Iris pigment epithelial cell (primary cell): ENCODE data around the gene GJB6.
"Not testable (repeated sequence)": the region's sequence is repeated elsewhere in the genome, so short reads cannot be mapped to it uniquely, and the experiment has no call there.

Experiments used
- DNase-seq: peaks from one replicate; pipeline ENCODE4 v3.0.0-alpha.2; 2011; ENCODE audit warnings: low read depth

The GJB6 gene

DNA sequence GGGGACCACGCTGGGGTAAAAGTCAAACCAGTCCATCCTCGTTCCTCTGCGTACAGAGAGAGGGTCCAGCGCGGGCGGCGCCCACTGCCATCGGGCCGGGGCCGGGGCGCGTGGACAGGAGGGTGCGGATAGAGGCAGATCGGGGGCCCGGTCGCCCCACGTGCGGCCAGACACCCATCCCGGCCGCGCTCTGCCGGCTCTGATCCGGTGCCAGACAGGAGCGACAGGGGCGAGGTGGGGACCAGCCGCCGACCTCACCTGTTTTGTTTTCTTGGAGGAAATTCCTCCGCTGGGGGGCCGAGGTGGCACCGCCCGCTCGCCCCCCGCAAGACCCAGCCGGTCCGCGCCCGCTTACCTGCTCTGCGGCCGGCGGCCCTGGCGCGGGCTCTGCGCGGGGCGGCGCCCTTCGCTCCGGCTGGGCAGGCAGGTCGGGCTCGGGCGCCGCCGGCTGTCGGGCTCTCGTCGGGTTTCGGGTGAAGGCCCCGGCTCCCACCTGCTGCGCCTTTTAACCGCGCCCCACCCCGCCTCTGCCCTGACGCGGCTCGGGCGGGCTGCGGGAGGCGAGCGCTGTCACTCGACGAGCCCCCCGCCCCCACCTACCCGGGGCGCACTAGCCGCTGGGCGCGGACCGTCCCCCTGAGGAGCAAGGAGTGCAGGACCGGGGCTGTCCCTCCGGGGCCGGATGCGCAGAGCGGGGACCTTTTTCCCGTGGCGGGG lies at the start of gene GJB6:
GJB6 (minus strand) TSS at position 481 of the 717 bp plus-strand sequence. CDS start 8,839 bp downstream, outside the sequence.
- DNase-seq = no peak

DNA sequence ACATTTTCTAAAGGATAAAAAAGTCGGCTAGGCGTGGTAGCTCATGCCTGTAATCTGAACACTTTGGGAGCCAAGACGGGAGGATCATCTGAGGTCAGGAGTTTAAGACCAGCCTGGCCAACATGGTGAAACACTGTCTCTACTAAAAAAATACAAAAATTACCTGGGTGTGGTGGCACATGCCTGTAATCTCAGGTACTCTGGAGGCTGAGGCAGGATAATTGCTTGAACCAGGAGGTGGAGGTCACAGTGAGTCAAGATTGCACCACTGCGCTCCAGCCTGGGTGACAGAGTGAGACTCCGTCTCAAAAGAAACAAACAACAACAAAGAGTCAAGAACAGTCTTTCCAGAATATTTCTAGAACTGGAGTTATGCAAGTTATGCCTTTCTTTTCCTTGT lies 44.8 kb upstream of the GJB6 start:
- DNase-seq = not testable (repeated sequence)

DNA sequence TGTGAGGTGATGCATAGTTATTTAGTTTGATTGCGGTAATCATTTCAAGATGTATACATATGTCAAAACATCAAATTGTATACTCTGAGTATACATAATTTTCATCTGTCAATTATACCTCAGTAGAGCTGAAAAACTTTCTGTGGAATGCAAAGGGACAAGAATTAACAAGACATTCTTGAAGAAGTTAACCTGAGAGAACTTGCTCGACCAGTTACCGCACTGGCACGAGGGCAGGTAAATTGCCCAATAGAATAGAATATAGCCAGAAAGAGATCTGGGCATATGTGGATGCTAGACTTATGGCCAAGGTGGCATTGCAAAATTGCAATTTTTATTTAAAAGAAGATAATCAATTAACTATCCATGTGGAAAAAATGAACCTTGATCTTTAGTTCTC lies 42.3 kb upstream of the GJB6 start:
- DNase-seq = no peak

DNA sequence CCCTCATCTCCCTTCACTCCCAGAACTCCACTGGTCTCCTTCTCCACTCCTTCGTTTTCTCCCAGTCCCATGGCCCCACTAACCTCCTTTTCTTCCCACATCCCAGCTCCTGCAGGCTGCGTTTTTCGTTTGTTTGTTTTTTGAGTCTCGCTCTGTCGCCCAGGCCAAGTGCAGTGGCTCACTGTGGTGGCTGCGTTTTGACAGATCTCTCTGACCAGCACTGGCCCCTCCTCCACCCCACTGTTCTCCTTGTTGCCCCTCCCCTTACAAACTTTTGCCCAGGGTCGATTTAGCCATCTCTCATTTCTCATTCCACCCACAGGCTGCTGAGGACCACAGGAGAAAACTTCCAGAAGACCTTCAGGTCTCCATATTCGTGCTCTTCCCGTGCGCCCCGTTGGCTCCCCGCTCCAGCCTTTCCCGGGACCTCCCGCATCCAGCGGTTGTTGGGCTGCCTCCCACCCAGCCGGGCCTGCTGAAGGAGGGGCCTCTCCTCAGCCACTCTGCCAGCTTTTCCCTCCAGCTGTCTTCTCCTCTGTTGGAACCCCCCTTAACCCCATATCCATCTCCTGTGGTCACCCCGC lies 40.6 kb upstream of the GJB6 start:
- DNase-seq = no peak

DNA sequence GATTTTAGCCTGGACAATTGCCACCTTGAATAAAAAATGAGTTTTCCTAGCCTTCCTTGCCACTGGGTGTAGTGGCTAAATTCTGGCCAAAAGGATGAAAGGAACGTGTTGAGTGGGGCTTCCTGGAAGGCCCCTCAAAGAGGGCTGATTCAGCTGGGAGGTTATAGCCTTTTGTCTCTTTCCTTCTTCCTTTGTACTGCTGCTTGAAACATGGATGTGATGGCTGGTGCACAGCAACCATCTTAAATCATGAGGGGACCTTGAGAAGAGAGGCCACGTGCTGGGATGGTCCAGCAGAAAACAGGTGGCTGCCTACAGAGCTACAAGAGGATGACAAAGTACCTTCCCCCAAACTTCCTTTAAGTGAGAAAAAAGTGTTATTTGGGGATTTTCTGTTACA lies 40.0 kb upstream of the GJB6 start:
- no peak for DNase-seq

DNA sequence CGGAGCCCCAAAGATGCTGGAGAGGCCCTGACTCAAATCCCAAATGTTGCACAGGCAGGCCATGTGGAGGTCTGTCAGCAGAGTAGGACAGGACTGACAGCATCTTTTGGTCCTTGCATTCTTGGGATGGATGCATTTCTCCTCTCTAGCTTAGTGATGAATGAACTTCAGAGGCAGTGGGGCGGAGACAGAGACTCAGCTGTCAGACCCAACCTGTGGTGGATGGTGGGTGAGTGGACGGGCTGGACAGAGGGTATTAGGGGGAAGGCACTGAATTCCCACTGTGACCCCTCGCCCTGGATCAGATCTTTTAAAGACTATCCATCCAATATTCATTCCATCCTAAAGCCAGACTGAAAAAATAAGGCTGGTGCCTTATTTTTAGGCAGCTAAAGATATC lies 39.3 kb upstream of the GJB6 start:
- no peak for DNase-seq

DNA sequence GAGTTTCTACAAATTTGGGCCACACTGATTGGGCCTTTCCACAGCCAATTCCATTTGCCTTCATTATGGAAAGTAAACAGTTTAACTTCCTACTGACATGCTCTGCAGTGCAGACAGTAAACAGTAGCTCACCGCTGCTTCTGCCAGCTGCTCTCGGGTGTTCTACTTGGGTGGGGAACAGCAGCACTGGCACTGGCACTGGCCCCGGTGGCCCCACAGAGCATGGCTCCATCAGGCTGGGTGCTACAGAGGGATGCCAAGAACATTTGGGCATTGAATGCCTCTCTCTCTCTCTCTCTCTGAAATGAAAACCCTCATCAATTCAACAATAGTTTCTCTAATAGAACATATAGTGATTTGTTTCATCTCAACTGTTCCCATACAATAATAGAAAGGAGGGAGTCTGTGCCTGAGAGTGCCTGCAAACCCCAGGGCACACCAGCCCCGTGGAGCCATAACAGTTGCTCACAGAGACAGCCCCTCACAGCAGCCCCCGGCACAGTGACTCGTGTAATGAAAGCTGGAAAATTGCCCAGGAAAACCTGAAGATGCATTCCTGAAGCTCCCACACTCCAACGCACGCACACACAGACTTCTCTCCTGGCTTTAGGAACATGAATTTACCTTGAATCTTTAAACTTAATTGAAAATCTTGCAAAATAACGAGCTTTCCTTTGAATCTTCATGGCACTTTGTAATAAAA lies 38.2 kb upstream of the GJB6 start:
- DNase-seq = no peak

DNA sequence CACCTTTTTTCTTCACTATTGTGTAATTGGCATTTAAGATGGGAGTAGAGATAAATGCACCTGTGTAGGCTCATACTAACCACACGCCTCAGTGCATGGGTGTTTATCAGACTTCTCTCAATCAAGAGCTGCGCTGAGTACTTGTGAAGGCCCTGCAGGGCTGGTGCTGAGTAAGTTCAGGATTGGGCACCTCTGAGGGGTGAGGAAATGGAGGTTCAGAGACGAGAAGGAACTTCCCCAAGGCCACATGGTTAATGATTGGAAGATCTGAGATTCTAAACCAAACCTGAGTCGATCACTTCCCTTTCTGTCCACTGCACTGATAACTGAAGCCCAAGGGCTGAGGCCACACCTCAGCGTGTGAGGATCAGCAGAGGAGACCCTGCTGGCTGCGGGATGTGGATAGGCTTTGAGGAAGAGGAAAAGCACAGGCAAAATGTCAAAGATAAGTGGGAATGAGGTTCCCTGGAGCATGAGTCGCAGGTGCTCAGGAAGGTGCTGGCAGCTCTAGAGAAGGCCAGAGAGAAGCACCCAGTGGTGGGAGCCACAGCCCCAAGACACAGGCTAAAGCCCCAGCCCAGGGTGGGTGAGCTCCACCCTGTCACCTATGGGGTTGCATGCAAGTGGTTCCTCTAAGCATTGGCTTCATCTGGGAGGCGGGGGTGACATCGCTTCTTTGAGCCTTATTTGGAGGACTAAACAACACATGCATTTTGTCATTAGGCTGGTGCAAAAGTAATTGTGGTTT lies 32.3 kb upstream of the GJB6 start:
- no peak for DNase-seq

DNA sequence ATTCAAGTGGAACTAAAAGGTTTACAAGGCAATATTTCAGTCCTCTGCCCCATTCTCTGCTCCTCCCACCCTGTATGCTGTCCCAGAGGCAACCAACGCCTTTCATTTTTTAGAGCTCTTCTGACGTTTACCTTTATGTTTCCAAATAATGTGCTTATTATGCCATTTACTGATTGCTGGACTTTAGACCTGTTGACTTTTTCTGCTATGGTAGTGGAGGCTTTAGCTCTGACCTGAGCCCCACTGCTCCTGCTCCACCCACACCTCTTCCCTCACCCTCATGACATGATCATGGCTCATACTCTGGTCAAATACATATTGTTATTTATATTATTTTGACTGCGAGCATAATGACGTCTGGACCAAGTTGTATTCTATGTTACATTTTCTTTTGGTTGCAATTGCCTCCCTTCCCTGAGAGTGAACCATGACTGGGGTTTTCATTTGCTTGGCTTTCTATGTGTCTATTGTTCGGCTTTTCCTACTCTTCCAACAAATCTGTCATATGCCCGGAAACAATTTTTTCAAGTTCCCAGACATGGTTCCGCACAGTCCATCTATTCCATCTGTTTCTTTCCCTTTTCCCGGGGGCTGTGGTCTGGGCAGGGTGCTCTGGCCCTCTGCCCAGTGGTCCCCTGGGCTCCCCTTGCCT lies 31.4 kb upstream of the GJB6 start:
- no peak for DNase-seq

DNA sequence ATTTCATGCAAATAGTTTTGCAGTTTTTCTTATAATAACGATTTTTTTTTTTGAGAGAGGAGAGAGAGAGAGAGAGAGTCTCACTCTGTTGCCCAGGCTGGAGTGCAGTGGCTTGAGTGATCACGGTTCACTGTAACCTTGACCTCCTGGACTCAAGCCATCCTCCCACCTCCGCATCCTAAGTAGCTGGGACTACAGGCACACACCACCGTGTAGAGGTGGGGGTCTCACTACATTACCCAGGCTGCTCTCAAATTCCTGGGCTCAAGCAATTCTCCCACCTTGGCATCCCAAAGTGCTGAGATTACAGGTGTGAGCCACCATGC lies 26.8 kb upstream of the GJB6 start:
- DNase-seq = no peak

DNA sequence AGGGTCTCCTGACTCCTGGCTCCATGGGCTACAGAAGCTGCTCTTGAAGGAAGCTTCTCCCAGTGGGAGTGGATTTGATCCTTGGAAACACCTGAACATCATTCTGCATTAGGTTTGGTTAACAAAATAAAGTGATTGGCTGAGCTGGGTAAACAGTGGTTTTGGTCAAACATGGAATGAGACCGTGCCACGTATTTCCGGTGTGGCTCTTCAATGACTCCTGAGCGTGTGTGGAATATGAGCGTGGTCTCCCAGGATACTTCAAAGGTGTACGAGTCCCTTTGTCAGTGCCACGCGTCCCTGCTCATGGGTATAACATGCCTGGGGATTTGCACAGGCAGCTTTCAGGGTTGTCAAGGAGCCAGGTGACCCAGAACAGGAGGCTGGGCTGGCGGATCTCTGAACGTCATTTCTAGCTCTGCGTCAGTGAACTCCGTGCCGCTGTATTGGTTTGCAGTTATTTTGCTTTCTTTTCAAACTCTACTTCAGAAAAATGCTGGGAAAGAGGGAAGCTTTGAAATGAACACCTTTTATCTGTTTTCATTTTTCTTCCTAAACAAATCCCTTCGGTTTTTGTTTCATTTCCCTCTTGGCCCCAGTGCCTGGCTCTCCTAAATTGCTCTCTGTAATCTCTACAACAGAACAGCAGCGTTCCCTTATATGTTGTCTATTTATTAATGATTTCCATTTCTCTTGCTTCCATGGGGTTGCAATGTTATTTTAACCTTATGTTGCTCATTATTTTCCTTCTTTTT lies 26.3 kb upstream of the GJB6 start:
- no peak for DNase-seq

DNA sequence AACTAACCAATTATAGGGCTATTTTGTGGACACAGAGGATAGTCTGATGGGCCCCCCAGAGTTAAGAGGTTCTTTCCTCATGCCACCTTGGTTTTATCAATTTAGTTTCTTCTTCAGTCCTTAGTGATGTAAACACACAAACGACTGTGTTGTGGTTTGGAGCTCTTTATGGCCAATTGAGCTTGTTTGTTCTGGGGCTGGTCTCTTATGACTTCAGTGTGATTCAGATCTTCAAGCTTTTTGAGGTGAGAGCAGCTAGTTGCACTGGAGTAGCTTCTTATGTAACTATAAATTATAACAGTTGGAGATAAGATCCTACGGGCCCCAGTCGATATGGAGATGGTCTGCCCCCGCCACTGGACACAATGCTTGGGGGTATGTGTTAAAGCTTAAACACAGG lies 22.0 kb upstream of the GJB6 start:
- no peak for DNase-seq

DNA sequence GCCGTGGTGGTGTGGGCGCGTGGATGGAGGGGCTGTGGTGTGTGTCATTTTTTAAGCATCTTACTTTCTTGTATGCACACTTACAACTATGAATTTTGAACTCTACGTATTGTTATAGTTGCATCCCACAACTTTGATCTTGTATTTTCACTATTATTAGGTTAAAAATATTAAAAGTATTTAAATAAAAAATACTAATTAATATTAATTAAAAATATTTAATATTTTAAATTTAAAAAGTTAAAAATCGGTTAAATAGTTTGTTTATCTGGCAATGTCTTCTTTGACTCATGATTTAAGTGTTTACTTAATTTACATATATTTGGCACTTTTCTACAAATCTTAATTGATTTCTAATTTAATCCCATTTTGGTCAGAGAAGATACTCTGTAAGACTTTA lies 17.8 kb upstream of the GJB6 start:
- no peak for DNase-seq

DNA sequence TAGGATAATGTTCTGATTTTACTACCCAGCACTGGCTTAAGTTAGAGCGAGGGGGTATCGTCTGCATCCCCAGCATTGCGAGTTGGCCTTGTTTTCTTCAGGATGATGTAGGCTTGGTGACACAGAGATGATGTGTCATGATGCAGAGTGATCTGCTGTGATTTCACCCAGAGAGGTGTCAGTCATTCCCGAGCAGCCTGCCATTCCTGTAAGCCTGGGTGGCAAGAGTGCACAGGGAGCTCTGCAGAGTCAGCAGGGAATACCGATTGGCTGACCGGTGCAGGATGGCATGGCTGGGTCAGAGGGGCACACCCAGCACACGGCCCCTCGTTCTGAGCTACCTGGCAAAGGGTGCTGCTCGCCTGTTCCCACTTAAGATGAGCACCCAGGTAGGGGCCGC lies 15.8 kb upstream of the GJB6 start:
- no peak for DNase-seq

DNA sequence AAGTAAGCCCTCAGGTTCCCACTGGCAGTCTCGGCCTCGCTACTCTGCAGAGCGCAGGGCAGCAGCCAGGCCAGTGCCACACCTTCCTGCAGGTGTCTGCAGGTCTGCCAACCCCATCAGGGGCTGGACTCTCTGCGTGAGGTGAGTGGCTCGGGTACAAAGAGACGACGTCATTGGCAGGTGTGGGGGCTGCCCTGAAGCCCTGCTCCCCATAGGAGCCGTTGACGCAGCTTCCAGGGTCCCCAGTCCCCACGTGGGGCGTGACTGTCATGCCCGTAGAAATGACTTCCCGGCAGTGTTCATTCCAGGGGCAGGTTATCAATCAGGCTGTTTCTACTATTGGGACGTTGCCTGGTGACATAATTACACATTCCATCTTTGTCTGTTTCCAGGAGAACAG lies 15.3 kb upstream of the GJB6 start:
- no peak for DNase-seq

DNA sequence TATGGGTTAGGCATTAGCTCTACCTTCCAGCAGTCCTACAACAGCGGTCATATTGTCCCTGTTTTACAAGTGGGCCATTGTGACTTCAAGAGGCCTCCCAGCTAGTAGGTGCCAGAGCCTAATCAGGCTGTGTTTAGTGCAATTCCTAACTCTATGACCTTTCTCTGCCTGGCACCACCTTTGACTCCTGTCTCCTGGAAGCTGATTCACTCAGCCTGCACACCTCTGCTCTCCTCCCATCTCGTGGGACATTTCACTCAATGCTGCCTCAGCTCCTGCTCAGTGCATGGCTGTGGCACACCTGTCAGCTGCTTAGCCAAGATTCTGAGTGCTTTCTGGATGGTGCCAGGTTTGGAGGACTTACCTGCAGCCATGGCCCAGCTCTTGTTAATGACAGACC lies 9.5 kb upstream of the GJB6 start:
- no peak for DNase-seq

DNA sequence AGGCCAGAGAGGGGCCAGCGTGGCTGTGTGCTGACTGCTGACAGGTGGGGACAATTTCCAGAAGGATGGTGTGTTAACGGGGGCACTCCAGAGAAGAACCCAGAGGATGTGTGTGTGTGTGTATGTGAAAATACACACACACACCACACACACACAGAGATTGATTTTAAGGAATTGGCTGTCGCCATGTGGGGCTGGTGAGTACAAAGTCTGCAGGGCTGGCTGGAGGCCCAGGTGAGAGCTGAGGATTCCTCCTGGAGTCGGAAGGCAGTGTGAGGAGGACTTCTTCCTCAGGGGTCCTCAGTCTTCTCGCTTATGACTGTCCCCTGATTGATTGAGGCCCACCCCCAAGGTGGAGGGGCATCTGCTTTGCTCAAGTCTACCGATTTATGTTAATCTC lies 7.6 kb upstream of the GJB6 start:
- DNase-seq = no peak

DNA sequence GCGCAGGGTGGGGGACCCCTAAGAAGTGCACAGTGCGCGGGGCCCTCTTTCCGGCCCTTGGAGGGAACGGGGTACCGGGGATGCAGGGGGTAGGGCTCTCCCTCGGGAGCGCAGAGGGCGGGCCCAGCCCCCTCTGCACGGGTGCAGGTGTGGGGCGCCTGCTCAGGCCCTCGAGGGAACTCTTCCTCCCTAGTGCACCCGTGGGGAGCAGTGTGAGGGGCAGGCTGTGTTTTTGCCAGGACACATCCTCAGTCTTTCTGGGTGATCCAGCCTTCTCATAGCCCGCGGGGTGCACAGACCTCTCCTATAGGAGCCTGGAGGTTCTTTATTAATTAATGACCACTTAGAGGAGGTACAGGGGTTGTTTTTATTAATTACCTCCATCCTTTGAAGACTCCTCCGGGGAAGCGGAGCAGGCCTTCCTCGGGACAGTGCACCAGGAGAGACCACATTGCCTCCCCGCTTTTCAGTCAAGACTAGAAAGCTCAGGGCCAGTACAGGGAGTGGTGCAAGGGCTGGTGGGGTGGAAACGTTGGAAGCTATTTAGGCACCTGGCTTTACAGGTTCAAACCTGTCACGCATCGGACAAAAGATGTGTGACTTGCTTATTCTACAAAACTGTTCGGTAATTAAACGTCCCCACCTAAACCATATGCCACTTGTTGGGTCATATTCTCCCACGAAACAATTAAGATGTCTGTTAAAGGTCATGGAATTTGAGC lies 598 bp upstream of the GJB6 start:
- no peak for DNase-seq

DNA sequence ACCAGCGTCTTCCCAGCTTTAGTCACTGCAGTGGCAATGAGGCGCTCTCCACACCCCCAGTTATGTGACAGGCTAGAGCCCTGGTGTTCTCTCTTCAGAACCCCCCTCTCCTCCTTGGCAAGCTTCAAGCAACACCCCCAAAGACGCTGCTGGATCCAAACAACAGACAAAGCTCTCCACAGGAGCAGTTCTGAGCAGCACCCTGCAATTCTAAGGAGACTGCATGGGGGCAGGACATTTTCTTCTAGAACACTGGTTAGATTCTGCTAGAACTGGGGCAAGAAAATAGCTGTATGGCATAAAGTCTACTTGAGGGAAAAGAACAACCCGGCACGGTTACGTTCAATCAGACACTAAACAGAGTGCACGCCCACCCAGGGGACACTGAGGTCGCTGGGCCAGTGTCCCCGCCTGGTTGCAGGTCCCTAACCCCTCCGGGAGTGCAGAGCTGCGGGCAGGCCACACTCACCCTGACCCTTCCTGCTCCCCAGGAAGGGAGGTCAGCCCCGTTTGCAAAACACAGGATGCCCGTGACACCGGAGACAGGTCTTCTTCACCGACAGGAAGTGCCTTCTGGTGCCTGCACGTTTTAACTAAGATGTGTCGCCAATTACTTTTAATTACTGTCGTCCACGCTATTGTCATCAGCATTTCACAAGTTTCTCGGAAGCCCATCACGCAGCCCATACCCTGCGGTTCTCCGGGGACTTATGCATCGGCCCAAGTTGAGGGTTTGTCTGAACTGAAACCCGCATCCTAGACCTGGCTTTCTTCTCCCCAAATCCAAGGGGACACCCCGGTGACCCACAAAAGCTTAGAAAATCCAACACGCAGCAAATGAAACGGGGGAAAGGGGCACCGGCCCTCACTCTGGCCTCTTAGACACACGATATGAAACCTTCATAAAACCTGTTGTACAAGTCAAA lies 943 bp downstream of the GJB6 start:
- DNase-seq = no peak

DNA sequence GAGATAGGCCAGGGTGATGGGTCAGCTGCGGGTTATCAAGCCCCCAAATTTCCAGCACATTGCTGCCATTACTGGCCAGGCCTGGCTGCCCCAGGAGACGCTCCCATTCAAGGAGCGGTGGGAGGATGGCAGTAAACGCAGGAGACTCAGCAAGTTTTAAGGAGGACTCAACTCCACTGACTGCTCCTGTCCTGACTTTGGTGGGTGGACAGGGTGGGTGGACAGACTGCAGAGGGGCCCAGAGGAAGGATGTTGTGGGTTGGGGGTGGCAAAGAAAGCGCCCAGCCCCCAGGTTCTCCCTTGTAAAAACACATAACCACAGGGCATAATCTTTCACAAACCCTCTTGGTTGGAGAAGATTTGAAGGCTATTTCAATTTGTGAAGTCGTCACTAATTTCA lies 4.4 kb downstream of the GJB6 start:
- DNase-seq = no peak
